Glomerular visceral epithelial cell (primary cell): ENCODE measurements around the gene NSL1.

Experiments
- DNase-seq: peaks from one replicate; pipeline ENCODE4 v3.0.0-alpha.2; 2016; ENCODE audit errors: extremely low spot score

Gene NSL1

DNA sequence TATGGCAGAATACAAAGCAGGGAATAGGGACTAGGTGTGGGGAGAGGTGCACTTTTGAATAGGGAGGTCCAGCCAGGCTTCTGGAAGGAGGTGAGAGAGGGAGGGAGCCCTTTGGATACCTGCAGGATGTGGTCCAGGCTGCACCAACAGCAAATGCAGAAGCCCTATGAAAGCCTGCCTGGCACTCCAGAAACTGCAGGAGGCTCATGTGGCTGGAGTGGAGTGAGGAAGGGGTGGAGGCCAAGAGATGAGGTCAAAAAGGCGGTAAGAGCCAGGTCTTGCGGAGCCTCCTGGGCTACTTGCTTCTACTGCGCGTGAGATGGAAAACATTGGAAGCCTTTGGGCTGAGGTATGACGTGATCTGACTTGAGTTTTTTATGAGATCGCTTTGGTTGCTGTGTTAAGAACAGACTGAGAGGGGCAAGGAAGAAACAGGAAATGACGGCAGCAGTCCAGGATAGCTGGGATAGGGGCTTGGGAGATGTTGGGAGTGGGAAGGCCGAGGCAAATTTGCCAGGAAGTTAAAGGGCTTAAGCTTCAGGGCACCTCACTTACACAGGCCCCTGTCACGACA lies 87.5 kb downstream of the NSL1 start:
- no peak for DNase-seq

DNA sequence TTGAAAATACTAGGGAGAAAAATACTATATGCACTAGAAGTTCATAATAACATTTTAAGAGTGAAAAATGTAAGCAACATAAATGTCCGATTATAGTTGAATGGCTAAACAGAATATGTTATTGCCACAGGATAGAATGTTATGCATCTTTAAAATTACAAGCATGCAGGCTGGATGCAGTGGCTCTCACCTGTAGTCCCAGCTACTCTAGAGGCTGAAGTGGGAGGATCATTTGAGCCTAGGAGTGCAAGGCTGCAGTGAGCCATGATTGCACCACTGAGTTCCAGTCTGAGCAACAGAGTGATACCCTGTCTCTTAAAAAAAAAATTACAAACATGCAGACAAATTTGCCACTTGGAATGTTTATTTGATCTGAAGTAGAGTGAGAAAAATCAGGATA lies 88.9 kb downstream of the NSL1 start:
- DNase-seq, result no peak

DNA sequence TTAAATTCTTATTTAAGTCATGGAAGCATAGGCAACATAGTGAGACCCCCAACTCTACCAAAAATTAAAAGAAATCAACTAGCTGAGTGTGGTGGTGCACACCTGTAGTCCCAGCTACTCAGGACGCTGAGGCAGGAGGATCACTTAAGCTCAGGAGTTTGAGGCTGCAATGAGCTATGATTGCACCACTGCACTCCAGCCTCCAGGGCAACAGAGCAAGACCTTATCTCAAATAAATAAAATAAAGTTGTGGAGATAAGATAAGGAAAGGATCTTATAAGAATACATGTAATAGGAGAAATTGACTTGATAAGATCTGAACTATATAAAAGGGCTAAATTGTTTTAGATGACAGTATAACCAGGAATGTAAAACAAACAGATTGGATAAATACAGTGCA lies 89.7 kb downstream of the NSL1 start:
- no peak for DNase-seq

DNA sequence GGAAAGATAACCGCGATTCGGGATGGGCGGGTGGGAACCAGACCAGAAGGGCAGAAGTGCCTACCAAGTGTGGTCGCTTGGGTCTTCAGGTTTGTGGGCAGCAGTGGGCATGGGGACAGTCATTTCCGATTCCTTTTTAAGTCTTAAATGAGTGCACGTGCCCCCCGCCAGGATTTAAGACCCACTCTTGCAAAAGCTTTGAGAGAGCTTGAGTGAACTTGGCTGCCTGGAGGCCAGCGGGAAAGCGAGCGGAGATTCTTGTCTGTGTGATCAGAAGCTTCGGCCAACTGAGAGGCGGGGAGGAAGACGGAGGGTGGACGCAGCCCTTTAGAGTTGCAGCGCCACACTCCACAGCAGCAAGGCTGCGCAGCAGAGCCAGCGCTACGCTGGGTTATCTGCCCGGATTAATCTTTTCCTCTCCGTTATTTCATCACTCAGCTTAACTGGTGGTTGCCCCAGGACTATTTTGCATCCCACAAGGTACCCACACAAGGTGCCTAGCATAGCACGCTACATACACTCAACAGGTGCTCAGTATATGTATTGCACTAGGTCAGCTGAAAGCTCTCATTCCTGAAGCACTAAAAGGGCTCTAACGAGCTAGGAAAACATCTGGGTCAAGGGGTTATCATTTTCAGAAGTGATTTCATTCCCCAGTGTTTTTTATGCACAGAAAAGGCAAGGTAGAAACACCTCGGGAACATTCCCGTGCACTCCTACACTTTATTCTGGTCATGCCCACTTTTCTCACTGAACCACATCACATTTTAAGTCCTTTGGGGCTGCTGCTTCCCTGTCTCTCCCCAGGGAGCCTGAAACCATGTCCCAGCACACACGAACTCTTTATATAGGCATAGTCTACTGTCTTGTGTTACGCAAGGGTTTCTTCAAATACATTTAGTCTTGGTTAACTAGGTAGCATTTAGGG lies 90.4 kb downstream of the NSL1 start:
- DNase-seq, result peak; percentile 55

DNA sequence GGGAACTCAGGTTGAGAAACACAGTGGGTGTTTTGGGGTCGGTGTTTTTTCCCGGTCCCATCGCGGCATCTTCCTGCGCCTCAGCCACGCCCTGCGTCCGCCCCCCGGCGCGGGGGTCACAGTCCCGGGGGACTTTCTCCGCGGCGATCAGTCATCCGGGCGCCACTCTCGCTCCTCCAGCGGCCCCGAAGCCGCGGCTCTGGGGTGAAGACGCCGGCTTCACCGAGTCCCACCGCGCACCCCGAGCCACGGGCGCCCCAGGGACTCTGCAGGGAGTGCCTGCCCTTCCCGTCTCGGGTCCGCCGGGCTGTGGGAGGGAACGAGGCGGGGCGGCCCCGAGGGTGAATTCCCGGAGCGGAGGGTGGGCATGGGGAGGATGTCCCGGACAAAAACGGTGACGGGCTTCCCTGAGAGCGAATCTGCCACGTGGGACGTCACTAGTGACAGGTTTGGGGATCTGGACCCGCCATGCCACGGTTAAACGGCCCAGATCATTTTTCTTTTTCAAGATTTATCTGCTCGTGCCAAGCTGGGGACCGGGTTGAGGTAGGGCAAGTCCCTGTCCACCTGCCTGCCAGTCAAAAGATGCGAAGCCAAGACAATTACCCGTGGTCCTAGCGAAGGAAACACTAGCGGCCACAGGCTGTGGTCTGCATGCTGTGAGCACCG lies 91.2 kb downstream of the NSL1 start:
- peak; percentile 37 for DNase-seq

DNA sequence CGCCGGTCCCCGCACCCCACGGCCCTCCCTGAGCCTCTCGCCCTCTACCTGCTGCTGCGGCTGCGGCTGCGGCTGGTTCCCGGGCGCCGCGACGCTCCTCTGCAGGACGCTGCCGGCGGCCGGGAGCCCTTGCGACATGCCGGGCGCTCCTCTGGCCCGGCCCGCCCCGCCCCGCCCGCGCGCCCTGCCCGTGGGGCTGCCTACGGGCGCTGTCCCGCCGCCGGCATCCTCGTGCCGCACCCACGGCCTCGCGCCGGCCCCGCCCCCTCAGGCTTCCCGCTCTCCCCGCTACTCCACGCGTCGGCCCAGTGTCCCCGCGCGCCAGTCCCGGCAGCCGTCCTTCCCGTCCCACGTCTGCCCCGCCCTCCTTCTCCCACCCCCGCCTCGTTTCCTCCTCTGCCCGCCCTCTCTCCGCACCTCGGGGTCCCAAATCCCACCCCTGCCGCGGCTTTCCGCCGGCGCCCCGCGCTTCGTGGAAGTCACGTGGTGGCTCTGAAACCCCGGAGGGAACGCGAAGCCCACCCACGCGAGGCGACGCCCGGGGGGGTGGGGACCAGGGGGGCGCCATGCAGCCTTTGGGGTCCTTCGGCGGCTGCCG lies 91.9 kb downstream of the NSL1 start, which contains the start of gene BATF3:
Gene BATF3 (minus strand): TSS at position 216 of the 598 bp plus-strand sequence. CDS start 78 bp downstream, at position 138.
- peak; percentile 41 for DNase-seq

DNA sequence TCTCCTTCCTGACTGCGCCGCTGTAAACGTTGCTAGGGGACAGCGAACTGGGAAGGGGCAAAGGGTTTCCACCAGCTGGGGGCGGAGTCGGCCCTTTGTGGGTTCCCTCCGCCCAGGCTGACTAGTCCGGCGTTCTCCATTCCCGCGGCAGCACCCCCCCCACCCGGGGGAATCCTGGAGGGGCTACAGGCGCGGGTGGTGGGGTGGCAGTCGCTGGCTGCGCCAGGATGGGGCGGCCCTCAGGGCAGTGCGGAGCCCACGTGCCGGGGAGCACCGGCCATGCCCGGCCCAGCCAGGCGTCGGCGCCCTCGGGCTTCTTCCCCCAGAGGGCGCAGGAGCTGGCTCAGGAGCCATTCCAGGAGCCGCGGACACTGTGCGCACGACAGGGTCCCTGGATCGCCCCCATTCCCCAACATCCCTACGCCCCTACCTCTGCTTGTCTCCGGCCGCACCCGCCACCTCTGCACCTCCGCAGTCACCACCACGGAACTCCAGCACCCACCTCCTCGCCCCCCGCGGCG lies 92.4 kb downstream of the NSL1 start:
- peak; percentile 63 for DNase-seq

DNA sequence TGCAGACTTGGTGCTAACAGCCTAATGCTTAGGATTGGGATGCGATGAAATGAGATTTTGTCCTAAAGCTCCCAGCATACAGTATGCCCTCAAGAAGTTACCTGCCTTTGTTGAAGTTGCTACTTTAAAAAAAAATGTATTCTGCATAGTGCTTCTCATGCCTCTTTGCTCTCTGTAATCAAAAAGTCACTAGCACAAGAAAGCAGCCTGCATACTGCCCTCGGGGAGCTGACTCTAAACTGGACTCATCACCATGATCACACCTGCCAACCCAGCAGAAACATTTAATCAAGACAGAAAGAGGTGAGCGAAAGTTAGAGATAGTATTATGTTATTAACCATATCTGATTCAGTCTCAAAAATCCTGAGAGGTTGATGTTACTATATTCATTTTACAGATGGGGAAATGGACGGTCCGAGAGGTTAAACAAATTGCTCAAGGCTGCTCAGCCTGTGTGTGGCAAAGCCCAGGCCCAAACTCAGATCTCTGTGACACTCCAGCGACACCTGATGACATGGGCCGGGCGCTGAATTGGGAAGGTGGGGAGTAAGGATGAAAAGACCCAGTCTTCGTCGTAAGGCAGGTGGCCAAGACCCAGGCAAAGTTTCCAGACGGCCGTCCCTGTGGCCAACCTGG lies 93.0 kb downstream of the NSL1 start:
- no peak for DNase-seq

DNA sequence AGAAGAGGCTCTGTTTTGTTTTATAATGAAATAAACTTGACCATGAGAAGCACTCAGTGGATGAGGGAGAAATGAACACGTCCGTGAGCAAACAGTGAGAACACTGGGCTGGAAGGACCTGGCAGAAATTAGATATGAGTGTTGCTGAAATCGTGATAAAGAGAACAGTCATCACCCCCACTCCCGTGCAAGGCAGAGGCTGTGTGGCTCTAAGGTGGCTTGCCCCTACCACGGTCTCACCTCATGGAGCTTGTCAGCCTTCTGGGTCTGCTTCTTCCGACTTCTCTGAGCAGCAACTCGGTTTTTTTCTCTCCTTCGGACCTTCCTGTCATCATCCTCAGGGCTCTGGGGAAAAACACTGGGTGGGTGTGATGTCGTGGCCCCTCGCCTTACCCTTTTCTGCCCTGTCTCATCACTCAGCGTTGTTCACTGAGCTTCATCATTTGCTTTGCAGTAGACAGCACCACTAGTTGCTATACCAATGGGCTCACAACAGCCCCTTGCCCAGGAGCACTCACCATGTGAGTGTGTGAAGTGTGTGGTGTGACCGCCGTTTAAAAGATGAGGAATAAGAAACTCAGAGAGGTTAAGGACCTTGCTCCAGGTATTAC lies 94.8 kb downstream of the NSL1 start:
- DNase-seq, result no peak

DNA sequence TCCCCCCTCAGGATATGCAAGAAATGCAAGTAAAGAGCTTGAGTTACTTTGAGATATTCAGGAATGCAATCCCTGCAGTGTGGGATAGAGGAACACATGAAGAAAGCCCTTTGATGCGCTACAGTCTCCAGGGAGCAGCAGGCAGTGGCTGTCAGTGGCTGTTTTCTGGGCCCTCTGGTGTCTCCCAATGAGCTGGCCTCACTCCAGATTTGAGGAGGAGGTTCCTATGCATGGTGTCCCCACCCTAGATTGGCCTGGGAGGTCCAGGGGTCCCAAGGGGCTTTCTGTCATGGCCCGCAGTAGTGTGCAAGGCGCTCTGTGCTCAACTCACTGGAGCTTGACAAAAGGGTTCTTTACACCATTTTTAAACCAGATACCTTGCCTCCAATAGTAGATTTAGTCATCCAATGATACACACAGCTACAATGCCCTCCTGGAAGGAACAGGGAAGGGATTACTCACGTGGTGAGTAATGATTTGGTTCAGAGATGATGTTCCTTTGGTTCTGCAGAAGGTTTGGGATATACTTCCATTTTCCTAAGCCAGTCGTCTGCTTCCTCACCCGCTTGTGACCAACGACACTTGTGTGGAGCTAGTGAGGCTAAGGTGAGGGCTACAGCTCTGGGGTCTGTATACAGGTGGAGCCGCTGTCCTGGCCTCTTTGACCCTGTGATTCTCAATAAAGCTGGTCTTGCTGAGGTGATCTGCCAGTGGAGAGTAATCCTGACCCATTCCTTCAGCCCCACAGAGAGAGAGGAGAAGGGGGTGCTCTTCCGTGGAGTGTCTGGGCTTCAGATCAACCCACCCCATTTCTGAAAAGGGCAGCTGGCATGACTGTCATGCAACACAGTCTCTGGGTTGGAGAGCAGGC lies 98.6 kb downstream of the NSL1 start:
- DNase-seq, result peak; percentile 58

DNA sequence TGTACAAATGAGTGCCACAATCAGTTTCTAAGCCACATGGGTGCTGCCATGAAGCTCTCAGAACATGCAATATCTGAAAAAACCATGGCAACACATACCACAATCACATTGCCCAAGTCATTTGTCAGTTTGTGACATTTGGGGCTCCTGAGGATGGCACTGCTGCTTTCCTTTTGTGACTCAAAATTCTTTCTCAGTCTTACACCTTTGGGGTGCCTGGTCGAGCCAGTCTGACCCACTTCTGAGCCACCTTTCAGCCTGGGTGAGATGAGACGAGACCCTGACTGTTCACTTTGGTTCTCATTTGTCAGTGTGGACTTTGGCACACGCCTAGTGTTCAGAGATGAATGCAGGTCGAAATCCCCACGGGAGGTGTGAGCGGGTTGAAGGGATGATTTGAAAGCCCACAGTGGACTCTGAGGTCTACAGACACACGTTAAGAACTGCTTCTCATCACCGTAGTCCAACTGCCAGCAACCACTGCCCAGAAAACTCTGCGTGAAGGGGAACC lies 100.0 kb downstream of the NSL1 start:
- no peak for DNase-seq

DNA sequence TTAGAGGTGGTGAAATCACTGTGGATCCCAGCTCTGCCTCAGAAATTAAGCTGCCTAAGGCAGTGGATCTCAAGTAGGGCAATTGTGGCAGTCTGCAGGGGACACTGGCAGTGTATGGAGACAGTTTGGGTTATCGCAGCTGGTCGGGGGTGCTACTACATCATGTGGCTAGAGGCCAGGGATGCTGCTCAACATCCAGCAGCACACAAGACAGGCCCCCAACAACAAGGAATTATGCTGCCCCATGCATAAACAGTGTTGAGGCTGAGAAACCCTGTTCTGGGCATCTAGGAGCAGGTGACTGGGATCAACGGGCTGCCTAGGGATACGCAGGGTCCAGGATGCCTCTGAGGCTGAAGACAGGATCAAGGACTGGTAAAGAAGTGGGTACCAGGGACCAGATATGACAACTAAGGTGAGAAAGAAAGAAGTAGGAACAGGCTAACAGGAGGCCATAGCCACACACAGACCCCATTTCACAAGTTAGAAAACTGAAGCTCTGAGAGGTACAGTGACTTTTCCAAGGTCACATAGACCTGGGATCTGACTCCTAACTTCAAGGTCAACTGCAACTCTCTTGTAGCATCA lies 100.7 kb downstream of the NSL1 start:
- DNase-seq, result no peak

DNA sequence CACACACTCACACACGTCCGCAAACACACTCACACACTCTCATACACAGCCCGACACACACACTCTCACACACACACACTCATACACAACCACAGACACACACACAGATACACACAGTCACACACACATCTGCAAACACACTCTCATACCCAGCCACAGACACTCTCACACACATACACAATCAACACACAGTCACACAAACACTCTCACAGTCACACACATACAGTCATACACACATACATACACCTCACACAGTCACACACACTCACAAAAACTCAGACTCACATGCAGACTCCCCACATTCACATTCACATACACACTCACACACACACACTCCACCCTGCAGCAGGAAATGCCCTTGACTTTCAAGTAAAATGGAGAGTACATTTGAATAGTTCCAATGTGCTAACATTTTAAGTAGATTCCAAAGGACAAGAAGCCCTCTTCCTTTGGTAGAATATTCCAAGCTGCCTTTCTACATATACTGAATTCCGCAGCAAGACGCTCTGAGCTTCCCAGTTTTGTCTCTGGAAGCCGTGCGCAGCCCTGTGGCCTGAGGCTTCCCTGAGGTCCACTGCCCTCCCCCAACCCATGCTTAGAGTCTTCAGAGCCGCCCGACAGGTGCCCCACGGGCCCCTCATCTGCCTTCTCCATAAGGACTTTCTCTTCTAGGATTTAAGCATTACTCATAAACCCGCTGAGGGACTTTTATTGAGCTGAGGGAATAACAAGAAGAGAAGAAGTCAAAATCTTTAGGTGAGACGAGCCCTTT lies 101.6 kb downstream of the NSL1 start:
- DNase-seq, result no peak

DNA sequence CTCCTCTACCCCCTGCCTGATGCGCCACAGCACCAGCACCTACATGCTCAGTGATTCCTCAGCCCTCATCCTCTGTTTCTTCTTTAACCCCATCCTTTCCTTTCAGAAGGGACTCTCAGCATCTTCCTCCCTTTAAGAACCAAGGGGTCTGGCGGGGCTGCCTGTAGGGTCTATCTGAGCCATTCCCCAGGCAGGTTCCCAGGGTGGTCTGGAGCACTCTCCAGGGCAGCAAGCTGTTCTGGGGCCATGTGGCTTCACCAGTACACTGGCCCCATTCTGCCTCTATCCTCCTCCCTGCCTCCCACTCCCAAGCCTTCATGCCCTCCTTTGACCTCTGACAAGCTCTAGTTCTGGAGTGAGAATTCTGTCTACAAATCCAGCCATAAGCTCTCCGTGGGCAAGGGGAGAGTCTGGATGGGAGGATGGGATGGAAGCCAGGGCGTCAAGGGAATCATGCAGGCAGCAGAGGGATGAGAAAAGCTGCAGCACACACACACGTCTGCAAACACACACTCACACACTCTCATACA lies 102.3 kb downstream of the NSL1 start:
- no peak for DNase-seq

DNA sequence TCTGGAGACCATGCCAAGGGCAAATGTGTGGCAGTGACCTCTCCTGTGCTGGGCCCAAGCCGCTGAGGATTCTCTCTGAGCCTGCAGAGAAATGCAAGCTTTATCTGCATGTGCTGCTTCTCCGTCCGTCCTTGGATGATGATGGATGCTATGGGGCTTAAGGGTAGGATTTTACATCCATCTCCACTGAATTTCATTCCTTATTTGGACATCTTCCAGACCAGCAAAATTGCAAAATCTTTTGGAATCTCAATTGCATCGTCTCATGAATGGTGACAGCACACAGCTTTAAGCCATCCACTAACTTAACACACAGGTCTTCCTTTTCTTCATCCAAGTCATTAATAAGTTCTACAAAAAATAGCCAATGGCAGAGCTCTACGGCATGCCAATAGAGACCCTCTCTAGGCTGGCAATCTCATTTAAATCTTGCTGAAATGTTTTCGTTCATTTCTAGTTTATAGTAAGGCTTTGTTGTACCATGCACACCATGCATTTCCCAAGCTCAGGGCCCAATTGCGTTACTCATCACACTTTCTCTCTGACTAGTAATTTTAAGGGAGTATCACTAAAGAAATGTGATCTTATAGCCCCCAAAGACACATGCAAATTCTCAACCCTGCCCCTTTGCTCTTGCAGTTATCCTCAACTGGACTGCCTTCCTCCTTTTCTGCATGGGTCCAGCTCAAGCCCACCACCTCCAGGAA lies 103.1 kb downstream of the NSL1 start:
- no peak for DNase-seq

DNA sequence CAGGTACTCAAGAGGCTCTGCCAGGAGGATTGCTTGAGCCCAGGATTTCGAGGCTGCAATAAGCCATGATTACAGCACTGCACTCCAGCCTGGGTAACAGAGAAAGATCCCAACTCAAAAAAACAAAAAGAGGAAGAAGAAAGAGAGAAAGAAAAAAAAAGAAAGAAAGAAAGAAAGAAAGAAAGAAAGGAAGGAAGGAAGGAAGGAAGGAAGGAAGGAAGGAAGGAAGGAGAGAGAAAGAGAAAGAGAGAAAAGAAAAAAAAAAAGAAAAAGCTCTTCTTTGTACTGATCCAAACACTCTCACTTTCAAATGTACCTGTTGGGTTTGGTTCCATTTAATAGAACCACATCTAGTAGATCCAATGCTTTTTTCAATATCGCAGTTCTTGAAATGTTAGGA lies 103.8 kb downstream of the NSL1 start:
- no peak for DNase-seq

DNA sequence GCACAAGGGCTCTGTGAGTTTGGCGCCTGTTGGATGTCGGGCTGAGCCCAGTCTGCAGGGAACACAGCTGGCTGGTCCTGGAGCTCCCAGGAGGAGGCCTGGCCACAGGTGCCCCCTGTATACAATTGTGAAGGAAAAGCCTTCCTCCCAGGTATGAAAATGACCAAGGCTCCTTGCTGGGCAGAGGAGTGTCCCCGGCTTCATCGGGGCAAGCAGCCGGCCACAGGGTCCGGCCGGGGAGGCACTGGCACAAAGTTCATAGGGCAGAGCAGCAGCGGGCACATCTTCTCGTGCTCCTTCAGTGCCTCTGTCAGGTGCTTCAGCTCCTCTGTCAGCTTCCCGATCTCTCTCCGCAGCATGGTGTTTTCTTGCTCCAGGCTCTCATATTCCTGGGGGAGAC lies 105.0 kb downstream of the NSL1 start:
- DNase-seq, result no peak

DNA sequence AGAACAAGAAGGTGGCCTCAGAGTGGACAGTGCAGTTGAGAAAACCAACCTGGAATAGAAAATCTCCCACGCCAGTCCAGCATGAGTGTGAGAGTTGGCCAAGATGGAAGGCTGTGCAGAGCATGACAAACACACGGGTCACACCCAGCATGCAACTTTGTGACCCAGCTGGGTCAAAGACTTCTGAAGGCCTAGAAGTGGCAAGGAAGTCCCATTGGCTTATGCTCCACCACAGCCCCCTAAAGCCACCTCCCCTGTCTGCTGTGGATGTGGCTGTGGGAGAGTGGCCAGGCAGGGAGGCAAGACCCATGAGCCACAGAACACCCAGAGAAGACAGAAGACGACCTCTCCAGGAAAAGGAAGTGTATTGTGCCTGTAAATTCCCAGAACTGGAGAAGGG lies 105.5 kb downstream of the NSL1 start:
- DNase-seq, result no peak
